Fibroblast of pulmonary artery (primary cell): ENCODE results near the gene HS3ST6.
"Not testable (repeated sequence)": the region's sequence is repeated elsewhere in the genome, so short reads cannot be mapped to it uniquely, and the experiment has no call there.

ENCODE experiments used
- DNase-seq: peaks from one replicate; pipeline ENCODE4 v3.0.0-alpha.2; 2010; ENCODE audit warnings: low read depth
- H3K4me3 ChIP-seq: replicated peaks from 2 replicates; pipeline ENCODE4 v1.5.1; 2011; ENCODE audit warnings: low read depth, mild to moderate bottlenecking, control low read depth, low read length, moderate library complexity
- CTCF ChIP-seq: IDR thresholded peaks from 2 replicates; pipeline ENCODE4 v1.5.1; 2011; ENCODE audit warnings: mild to moderate bottlenecking, control low read depth, low read length, inconsistent platforms; ENCODE audit errors: missing control alignments

The HS3ST6 gene

GRCh38 chr16:1961651-1962067 lies 43.4 kb upstream of the HS3ST6 start:
- no peak overlapping the region for H3K4me3 ChIP-seq
- no peak for DNase-seq
- TF ChIP-seq CTCF: no peak

DNA sequence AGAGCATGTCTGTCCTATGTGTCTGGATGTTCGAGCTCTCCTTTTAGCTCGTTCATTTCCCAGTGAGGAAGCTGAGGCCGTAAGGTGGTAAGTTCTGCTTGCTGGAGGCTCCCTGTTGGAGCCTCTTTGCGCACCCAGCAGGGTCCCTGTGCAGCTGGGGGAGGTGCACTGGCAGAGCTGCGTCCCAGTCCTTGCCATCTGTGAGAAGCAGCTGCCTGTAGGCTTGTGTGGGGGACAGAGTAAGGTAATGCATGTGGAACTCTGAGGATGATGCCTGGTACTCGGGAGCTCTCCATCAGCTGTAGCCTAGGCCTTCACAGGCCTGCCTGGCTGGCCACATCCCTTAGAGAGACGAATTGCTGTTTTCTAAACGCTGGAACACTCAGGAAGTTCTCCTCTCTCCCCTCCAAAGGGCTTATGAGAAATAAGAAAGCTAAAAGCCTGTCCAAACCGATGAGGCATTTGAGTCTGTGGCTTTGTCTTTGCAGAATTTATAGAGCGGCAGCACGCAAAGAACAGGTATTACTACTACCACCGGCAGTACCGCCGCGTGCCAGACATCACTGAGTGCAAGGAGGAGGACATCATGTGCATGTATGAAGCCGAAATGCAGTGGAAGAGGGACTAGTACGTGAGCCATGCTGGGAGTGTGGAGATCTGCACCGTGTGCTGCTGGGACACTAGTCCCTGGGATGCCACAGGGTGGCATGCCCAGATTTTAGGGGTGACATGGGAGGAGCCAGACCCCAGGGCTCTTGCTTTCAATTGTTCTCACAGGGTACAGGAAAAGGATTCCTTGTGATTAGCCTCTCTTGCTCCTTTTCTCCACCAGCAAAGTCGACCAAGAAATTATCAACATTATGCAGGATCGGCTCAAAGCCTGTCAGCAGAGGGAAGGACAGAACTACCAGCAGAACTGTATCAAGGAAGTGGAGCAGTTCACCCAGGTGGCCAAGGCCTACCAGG lies 42.7 kb upstream of the HS3ST6 start:
- peak; percentile 32 for DNase-seq
- H3K4me3 ChIP-seq: peak overlapping the region; percentile 89
- TF ChIP-seq CTCF: no peak

GRCh38 chr16:1959269-1960039 lies 41.2 kb upstream of the HS3ST6 start, which contains the start of gene NDUFB10:
Gene NDUFB10, plus strand, starts transcription at chr16:1959538. Its CDS starts 87 bp downstream, at chr16:1959625.
- peak; percentile 30 for TF ChIP-seq CTCF
- DNase-seq: peak; percentile 92
- H3K4me3 ChIP-seq: peak within 1 kb of the TSS; percentile 89

DNA sequence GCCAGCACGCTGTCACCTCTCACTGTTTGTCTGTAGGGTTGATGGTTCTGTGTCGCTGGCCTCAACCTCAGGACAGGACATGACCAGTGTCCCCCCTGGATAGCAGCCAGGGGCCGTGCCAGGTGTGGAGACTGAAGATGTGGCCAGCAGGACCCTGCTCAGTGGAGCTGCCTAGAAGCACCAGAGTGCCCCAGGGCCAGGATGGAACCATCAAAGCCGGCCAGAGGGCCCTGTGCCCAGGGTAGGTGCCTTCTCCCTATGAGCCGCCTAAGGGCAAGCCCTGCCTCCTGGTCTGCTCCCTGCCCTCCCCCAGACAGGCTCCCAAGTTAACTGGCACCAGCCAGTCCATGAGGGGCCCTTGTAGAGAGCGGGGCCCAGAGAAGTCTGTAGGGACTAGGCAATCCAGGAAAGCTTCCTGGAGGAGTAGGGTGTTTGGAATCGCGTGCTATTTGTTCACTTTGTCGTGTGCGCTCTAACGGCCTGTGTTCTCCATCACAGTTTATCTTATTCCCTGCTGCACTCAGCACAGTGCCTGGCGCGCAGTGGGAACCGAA lies 40.6 kb upstream of the HS3ST6 start:
- TF ChIP-seq CTCF: no peak
- DNase-seq: no peak
- H3K4me3 ChIP-seq: no peak overlapping the region

DNA sequence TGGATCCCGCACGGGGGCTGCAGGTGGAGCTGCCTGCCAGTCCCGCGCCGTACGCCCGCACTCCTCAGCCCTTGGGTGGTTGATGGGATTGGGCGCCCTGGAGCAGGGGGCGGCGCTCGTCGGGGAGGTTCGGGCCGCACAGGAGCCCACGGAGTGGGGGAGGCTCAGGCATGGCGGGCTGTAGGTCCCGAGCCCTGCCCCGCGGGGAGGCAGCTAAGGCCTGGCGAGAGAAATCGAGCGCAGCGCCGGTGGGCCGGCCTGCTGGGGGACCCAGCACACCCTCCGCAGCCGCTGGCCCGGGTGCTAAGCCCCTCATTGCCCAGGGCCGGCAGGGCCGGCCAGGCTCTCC lies 39.9 kb upstream of the HS3ST6 start:
- DNase-seq: not testable (repeated sequence)

GRCh38 chr16:1957434-1958142 lies 39.4 kb upstream of the HS3ST6 start:
- not testable (repeated sequence) for DNase-seq, H3K4me3 ChIP-seq

More for the DNA sequence above, 39.9 kb upstream of the HS3ST6 start:
- H3K4me3 ChIP-seq: not testable (repeated sequence)

DNA sequence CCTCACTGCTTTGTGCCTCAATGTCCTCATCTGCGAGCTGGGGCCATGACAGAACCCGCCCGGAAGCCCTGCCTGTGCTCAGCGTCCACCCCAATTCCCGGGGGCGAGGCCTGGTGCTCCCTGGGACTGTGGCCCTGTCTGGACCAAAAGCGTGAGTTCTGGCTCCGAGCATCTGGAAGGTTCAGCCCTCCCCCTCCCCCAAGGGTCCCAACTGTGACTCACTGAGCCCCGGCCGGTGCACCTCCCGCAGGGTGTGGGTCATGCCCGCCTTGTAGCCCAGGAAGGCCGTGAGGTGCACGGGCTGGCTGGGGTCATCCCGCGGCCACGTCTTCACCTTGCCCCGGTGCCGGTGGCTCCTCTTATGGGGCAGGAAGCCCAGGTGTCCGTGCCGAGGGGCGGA lies 35.5 kb upstream of the HS3ST6 start:
- no peak for DNase-seq
- no peak for TF ChIP-seq CTCF
- H3K4me3 ChIP-seq: no peak overlapping the region
